ENCODE data around the gene PGBD2.

DNA sequence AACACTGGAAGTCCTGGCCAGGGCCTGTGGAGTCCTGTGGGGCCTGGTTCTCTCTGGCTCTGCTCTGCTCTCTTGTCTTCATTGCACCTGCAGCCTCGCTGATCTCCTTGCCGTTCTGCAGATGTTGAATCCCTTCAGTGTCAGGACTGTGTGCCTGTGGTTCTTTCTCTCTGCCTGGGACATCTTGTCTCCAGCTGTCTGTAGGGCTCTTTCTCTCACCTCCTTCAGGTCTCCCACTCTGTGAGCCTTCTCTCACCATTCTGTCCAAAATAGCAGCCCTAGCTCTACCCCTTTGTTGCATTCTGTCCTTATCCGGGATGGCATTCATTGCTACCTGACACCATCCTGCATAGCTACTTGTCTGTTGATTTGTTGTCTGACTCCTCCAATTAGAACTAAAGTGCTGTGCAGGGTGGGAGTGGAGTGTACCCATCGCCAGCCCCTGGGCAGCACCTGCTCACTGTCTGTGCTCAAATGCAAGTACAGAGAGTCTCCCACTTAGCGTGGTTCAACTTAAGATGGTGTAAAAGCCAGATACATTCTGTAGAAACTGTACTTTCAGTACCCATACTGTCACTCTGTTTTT is 8.9 kb downstream of the PGBD2 start:
- TF ChIP-seq POLR2A (IDR thresholded peaks at IDR 0.05) = no peak
- TF ChIP-seq, protein P1, sequence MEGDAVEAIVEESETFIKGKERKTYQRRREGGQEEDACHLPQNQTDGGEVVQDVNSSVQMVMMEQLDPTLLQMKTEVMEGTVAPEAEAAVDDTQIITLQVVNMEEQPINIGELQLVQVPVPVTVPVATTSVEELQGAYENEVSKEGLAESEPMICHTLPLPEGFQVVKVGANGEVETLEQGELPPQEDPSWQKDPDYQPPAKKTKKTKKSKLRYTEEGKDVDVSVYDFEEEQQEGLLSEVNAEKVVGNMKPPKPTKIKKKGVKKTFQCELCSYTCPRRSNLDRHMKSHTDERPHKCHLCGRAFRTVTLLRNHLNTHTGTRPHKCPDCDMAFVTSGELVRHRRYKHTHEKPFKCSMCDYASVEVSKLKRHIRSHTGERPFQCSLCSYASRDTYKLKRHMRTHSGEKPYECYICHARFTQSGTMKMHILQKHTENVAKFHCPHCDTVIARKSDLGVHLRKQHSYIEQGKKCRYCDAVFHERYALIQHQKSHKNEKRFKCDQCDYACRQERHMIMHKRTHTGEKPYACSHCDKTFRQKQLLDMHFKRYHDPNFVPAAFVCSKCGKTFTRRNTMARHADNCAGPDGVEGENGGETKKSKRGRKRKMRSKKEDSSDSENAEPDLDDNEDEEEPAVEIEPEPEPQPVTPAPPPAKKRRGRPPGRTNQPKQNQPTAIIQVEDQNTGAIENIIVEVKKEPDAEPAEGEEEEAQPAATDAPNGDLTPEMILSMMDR (IDR thresholded peaks at IDR 0.05) = no peak
- TF ChIP-seq POLR2AphosphoS5 (IDR thresholded peaks at IDR 0.05; ENCODE audit: insufficient read depth in 1 of 2, low read depth in 1 of 2) = no peak
